Liver (tissue), 9 donors: Measurements from ENCODE around the gene QRICH1. TPM values are rescaled to one million over a fixed set of nuclear protein-coding genes. Genes with fewer than 3 reads are reported as not detected.

Experiments used
- DNase-seq: peaks from one replicate; pipeline ENCODE4 v3.0.0-alpha.2; 2017; ENCODE audit warnings: low spot score
- H3K27ac ChIP-seq, 2 donors: one replicate each; pipeline ENCODE4 v1.7.0; 2013; ENCODE audit warnings: inconsistent platforms in 2 of 2, low read length in 2 of 2, control low read depth in 1 of 2, low read depth in 1 of 2, mild to moderate bottlenecking in 1 of 2
- H3K27me3 ChIP-seq, 4 donors: one replicate each; pipeline versions ENCODE4 v1.6.1 to v1.7.0; 2013; ENCODE audit warnings: low read length in 3 of 4, inconsistent platforms in 1 of 4, mild to moderate bottlenecking in 1 of 4, moderate library complexity in 1 of 4; ENCODE audit not compliant: control insufficient read depth in 4 of 4, insufficient read depth in 4 of 4
- H3K36me3 ChIP-seq, 4 donors: one replicate each; pipeline versions ENCODE4 v1.6.1 to v1.7.0; 2013; ENCODE audit warnings: low read length in 3 of 4, mild to moderate bottlenecking in 3 of 4, low read depth in 1 of 4, moderate library complexity in 1 of 4; ENCODE audit not compliant: control insufficient read depth in 4 of 4, insufficient read depth in 3 of 4
- H3K4me1 ChIP-seq, 4 donors: one replicate each; pipeline versions ENCODE4 v1.6.1 to v1.7.0; 2013; ENCODE audit warnings: low read length in 3 of 4, mild to moderate bottlenecking in 3 of 4, moderate library complexity in 1 of 4; ENCODE audit not compliant: control insufficient read depth in 4 of 4, insufficient read depth in 4 of 4
- H3K4me3 ChIP-seq, 3 donors: one replicate each; pipeline versions ENCODE4 v1.6.1 to v1.7.0; 2013; ENCODE audit warnings: low read length in 3 of 3, control low read depth in 1 of 3, low read depth in 1 of 3, mild to moderate bottlenecking in 1 of 3
- H3K9ac ChIP-seq, 2 donors: one replicate each; pipeline ENCODE4 v1.7.0; 2013; ENCODE audit warnings: low read length in 2 of 2, mild to moderate bottlenecking in 2 of 2, moderate library complexity in 2 of 2, control low read depth in 1 of 2, low read depth in 1 of 2
- H3K9me3 ChIP-seq, 4 donors: one replicate each; pipeline versions ENCODE4 v1.6.1 to v1.7.0; 2013; ENCODE audit warnings: low read length in 3 of 4; ENCODE audit not compliant: control insufficient read depth in 4 of 4
- ATF3 ChIP-seq: IDR thresholded peaks from 2 replicates; pipeline ENCODE4 v1.6.1; 2016; ENCODE audit warnings: antibody characterized with exemption
- EGR1 ChIP-seq, 2 donors: IDR thresholded peaks; 2 replicates each; pipeline ENCODE4 v1.6.1; 2016 to 2018; ENCODE audit warnings: antibody characterized with exemption in 2 of 2, low read depth in 2 of 2
- FOXA1 ChIP-seq: IDR thresholded peaks from 2 replicates; pipeline ENCODE4 v1.6.1; 2016; ENCODE audit warnings: antibody characterized with exemption
- FOXA2 ChIP-seq: IDR thresholded peaks from 2 replicates; pipeline ENCODE4 v1.6.1; 2016; ENCODE audit warnings: antibody characterized with exemption
- GABPA ChIP-seq, 2 donors: IDR thresholded peaks in 1 of 2; conservative IDR thresholded peaks in 1 of 2; 2 replicates each; pipeline ENCODE4 v1.6.1; 2016; ENCODE audit warnings: antibody characterized with exemption in 2 of 2, mild to moderate bottlenecking in 1 of 2, moderate library complexity in 1 of 2
- HNF4A ChIP-seq, 2 donors: conservative IDR thresholded peaks; 2 replicates each; pipeline ENCODE4 v1.6.1; 2016; ENCODE audit warnings: antibody characterized with exemption in 2 of 2, mild to moderate bottlenecking in 2 of 2
- HNF4G ChIP-seq: IDR thresholded peaks from 2 replicates; pipeline ENCODE4 v1.6.1; 2016; ENCODE audit warnings: antibody characterized with exemption
- JUND ChIP-seq, 2 donors: IDR thresholded peaks; 2 replicates each; pipeline ENCODE4 v1.6.1; 2016; ENCODE audit warnings: antibody characterized with exemption in 2 of 2
- NR2F2 ChIP-seq: IDR thresholded peaks from 2 replicates; pipeline ENCODE4 v1.6.1; 2016; ENCODE audit warnings: antibody characterized with exemption
- RAD21 ChIP-seq, 2 donors: IDR thresholded peaks; 2 replicates each; pipeline ENCODE4 v1.6.1; 2016; ENCODE audit warnings: antibody characterized with exemption in 2 of 2, mild to moderate bottlenecking in 2 of 2
- RXRA ChIP-seq, 2 donors: IDR thresholded peaks; 2 replicates each; pipeline ENCODE4 v1.6.1; 2017 to 2018; ENCODE audit warnings: antibody characterized with exemption in 2 of 2, mild to moderate bottlenecking in 1 of 2
- SP1 ChIP-seq: IDR thresholded peaks from 2 replicates; pipeline ENCODE4 v1.6.1; 2018; ENCODE audit warnings: antibody characterized with exemption, mild to moderate bottlenecking
- TAF1 ChIP-seq: conservative IDR thresholded peaks from 2 replicates; pipeline ENCODE4 v1.6.1; 2016; ENCODE audit warnings: antibody characterized with exemption, mild to moderate bottlenecking
- YY1 ChIP-seq: IDR thresholded peaks from 2 replicates; pipeline ENCODE4 v1.6.1; 2016; ENCODE audit warnings: antibody characterized with exemption, mild to moderate bottlenecking
- WGBS: extraction: QIAGEN DNeasy Blood & Tissue Kit; methylation state at CpG from one replicate; pipeline ENCODE4 v1.1.7; 2013; 5-methylcytosine and 5-hydroxymethylcytosine counted together
- polyA plus RNA-seq, 2 donors: library from polyadenylated mRNA; stranded (reverse) in 1 of 2; unstranded in 1 of 2; fragments of 200-250 nt in 1 of 2; fragments of >200 nt in 1 of 2; fragmentation: Nextera tagmentation in 1 of 2; extraction: Ambion mirVana in 1 of 2; gene quantifications; one replicate each; pipeline versions ENCODE4 v1.2.1 to v1.2.3, GENCODE V29; 2013 to 2015
- total RNA-seq, 2 donors: library from RNA; depleted of rRNA; stranded (reverse); fragments of >200 nt; gene quantifications; one replicate each; pipeline ENCODE4 v1.2.3, GENCODE V29; 2014
- TF ChIP-seq, protein P1 (sequence below): IDR thresholded peaks from 2 replicates; pipeline ENCODE4 v1.6.1; 2016; ENCODE audit warnings: antibody characterized with exemption
- TF ChIP-seq, protein P2 (sequence below): fragments of 150-350 bp; IDR thresholded peaks from 2 replicates; pipeline ENCODE4 v1.5.1; 2017; ENCODE audit warnings: improper control_type of control experiment, low read depth, low read length; ENCODE audit not compliant: missing input control
- TF ChIP-seq, protein P3 (sequence below): IDR thresholded peaks from 2 replicates; pipeline ENCODE4 v1.6.1; 2016; ENCODE audit warnings: antibody characterized with exemption
- TF ChIP-seq, protein P4 (sequence below): IDR thresholded peaks from 2 replicates; pipeline ENCODE4 v1.6.1; 2016; ENCODE audit warnings: antibody characterized with exemption, mild to moderate bottlenecking
- donor health status: healthy.
- donor health status: healthy.
- donor health status: healthy.
- donor health status: healthy.
- donor health status: healthy.

QRICH1 gene
- total and polyA plus RNA-seq, 4 donors: 17.3 to 35.1 (median 25.7) TPM

DNA sequence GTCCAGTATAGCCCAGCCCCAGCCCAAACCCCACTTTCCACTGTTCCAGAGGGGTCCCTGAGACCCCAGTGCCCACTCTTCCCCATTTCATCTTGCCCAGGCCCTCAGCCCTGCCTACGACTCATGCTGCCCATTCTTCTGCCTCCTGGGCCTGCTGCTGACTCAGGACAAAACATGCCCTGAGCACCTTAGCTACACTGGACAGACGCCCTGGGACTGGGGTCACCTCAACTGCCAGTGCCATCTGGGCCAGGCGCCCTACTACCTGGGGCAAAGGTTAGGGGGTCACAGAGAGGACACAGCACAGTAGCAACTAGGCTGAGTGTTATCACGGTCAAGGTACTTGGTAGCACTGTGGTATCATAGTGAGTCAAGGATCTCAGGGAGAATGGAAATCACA lies 41.6 kb upstream of the QRICH1 start:
- Histone ChIP-seq H3K27ac (no peak overlapping the region), H3K4me3 (no peak overlapping the region), H3K9ac (no peak overlapping the region), H3K27me3 (no peaks in the 10 kb centered on the region), H3K9me3 (no peaks in the 10 kb centered on the region), H3K4me1 (peaks cover 2 to 51% (median 46%) of the 10 kb centered on the region in 4 donors), H3K36me3 (no peaks in the 10 kb centered on the region)
- no peak for DNase-seq
- peak; percentile 46 to 63 for TF ChIP-seq HNF4A (conservative IDR thresholded peaks at IDR 0.05)
- TF ChIP-seq JUND (IDR thresholded peaks at IDR 0.05): no peak
- no peak for TF ChIP-seq FOXA1
- TF ChIP-seq YY1: no peak
- no peak for TF ChIP-seq TAF1
- TF ChIP-seq, protein P1, sequence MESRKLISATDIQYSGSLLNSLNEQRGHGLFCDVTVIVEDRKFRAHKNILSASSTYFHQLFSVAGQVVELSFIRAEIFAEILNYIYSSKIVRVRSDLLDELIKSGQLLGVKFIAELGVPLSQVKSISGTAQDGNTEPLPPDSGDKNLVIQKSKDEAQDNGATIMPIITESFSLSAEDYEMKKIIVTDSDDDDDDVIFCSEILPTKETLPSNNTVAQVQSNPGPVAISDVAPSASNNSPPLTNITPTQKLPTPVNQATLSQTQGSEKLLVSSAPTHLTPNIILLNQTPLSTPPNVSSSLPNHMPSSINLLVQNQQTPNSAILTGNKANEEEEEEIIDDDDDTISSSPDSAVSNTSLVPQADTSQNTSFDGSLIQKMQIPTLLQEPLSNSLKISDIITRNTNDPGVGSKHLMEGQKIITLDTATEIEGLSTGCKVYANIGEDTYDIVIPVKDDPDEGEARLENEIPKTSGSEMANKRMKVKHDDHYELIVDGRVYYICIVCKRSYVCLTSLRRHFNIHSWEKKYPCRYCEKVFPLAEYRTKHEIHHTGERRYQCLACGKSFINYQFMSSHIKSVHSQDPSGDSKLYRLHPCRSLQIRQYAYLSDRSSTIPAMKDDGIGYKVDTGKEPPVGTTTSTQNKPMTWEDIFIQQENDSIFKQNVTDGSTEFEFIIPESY: no peak
- TF ChIP-seq SP1: peak; percentile 27
- TF ChIP-seq ATF3: no peak
- TF ChIP-seq, protein P2, sequence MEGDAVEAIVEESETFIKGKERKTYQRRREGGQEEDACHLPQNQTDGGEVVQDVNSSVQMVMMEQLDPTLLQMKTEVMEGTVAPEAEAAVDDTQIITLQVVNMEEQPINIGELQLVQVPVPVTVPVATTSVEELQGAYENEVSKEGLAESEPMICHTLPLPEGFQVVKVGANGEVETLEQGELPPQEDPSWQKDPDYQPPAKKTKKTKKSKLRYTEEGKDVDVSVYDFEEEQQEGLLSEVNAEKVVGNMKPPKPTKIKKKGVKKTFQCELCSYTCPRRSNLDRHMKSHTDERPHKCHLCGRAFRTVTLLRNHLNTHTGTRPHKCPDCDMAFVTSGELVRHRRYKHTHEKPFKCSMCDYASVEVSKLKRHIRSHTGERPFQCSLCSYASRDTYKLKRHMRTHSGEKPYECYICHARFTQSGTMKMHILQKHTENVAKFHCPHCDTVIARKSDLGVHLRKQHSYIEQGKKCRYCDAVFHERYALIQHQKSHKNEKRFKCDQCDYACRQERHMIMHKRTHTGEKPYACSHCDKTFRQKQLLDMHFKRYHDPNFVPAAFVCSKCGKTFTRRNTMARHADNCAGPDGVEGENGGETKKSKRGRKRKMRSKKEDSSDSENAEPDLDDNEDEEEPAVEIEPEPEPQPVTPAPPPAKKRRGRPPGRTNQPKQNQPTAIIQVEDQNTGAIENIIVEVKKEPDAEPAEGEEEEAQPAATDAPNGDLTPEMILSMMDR: no peak
- no peak for TF ChIP-seq GABPA (IDR thresholded peaks at IDR 0.05 in 1 of 2, conservative IDR thresholded peaks at IDR 0.05 in 1 of 2)
- TF ChIP-seq RXRA (IDR thresholded peaks at IDR 0.05): peak; percentile 79 to 94
- no peak for TF ChIP-seq EGR1 (IDR thresholded peaks at IDR 0.05; ENCODE audit: low read depth in 2 of 2)
- TF ChIP-seq, protein P3, sequence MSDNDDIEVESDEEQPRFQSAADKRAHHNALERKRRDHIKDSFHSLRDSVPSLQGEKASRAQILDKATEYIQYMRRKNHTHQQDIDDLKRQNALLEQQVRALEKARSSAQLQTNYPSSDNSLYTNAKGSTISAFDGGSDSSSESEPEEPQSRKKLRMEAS: no peak
- no peak for TF ChIP-seq FOXA2
- TF ChIP-seq RAD21 (IDR thresholded peaks at IDR 0.05): no peak
- TF ChIP-seq, protein P4, sequence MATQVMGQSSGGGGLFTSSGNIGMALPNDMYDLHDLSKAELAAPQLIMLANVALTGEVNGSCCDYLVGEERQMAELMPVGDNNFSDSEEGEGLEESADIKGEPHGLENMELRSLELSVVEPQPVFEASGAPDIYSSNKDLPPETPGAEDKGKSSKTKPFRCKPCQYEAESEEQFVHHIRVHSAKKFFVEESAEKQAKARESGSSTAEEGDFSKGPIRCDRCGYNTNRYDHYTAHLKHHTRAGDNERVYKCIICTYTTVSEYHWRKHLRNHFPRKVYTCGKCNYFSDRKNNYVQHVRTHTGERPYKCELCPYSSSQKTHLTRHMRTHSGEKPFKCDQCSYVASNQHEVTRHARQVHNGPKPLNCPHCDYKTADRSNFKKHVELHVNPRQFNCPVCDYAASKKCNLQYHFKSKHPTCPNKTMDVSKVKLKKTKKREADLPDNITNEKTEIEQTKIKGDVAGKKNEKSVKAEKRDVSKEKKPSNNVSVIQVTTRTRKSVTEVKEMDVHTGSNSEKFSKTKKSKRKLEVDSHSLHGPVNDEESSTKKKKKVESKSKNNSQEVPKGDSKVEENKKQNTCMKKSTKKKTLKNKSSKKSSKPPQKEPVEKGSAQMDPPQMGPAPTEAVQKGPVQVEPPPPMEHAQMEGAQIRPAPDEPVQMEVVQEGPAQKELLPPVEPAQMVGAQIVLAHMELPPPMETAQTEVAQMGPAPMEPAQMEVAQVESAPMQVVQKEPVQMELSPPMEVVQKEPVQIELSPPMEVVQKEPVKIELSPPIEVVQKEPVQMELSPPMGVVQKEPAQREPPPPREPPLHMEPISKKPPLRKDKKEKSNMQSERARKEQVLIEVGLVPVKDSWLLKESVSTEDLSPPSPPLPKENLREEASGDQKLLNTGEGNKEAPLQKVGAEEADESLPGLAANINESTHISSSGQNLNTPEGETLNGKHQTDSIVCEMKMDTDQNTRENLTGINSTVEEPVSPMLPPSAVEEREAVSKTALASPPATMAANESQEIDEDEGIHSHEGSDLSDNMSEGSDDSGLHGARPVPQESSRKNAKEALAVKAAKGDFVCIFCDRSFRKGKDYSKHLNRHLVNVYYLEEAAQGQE: no peak
- TF ChIP-seq NR2F2: no peak
- TF ChIP-seq HNF4G: no peak
- WGBS: 40% methylated on average over 4 of the region's 4 CpGs
